GM21423 (cell line): ENCODE measurements around the gene CDH18.

ENCODE experiments used
- ATAC-seq: cut with Tn5 transposase; IDR thresholded peaks from one replicate; pipeline ENCODE4 v1.9.1; 2021; ENCODE audit warnings: mild to moderate bottlenecking, moderate library complexity; ENCODE audit not compliant: unreplicated experiment

Gene CDH18

GRCh38 chr5:19751326-19751725, 236.7 kb downstream of the CDH18 start:
- no peak for ATAC-seq

- ATAC-seq: no peak
Observed at GRCh38 chr5:19745247-19745646, 242.8 kb downstream of the CDH18 start.

- no peak for ATAC-seq
Observed at GRCh38 chr5:19739671-19740070, 248.3 kb downstream of the CDH18 start.

DNA sequence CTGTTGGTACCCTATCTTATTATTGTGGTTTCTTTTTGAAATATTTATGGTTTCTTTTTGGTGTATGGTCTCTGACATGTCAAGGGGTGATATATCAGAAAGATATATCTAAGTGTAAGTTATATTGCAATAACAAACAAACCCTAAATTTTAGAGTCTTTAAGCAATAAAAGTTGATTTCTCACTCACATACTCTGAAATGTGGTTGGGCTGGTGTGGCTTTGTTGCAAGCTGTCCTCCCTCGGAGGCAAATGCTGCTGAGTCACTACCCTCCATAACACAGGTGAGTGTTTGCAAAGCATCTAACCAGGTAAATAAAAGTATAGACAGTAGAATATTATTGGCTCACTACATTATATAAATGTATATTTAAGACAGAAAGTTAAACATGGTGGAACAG, 253.2 kb downstream of the CDH18 start:
- ATAC-seq: no peak

DNA sequence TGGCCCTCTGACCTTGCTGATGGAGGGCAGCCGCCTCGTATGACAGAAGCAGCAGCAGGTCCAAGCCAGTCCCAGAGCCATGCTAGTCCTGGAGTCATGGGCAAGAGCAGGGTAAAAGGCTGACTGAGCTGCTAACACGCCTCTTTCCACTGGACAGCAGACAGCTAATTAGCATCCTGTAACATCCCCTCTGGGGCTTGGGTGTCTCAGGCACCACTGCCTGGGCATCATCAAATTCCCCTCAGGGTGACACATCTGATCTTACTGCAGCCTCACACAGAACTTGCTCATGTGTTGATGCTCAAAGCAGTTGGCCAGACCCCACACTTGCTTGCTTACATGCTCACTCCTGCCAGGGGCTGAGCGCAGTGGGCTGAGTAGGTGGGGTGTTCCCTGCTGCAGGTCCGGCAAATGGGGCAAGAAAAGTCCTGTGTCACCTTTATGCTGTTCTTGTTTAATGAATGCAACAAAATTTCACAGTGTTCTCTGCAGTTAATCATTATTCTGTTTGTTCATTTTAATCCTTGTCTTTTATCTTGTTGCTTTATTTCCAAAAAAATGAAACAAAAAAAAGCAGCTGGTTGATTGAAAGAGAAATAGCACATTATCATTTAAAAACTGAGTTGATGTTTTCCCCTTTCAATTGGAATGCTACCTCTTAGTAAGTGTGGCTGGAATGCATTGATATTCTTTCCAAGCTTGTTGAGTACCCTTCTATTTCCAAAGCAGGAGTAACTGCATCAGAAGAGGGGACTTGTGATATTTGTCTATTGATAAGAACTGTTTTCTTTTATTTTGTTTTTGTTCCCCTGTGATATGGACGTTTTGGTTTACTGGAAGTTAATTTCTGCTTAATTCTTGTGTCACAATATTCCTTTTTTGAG, 254.1 kb downstream of the CDH18 start:
- no peak for ATAC-seq

- ATAC-seq: no peak
Observed at GRCh38 chr5:19728571-19728970, 259.4 kb downstream of the CDH18 start.

DNA sequence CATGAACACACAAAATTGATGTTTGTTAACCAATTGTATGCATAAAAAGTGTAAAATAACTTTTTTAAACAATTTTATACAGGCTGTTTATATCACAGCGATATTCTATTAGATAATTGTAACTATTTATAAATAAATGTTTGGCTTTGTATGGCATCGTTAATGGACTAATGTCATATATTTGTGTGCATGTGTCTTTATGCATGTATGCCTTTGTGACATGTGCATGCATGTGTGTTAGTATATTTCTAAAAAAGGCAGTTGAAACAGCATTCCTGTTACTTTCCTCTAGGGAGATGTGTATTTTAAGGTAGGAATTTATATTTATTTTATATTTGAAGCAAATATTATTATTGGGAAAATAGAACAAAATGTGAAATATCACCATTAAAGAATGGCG, 268.9 kb downstream of the CDH18 start:
- no peak for ATAC-seq

DNA sequence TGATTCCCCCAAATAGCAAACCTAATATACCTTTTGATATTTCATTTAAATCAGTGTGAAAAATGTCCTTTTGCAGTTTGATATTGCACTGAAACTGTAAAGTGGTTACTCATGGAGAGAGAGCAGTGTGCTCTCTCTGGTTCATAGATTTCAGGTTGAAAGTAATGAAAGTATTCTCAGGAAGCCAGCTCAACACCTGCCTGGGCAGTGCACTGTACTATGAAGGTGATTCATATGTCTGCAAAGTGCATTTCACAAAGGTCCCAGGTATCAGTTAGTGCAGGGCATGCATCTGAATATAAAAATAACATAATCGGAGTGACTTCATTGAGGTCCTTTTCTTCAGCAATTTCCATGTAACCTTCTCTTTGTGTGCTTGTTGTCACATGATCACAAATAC, 274.3 kb downstream of the CDH18 start:
- ATAC-seq: no peak

- ATAC-seq: no peak
Observed at GRCh38 chr5:19709403-19709802, 278.6 kb downstream of the CDH18 start.

DNA sequence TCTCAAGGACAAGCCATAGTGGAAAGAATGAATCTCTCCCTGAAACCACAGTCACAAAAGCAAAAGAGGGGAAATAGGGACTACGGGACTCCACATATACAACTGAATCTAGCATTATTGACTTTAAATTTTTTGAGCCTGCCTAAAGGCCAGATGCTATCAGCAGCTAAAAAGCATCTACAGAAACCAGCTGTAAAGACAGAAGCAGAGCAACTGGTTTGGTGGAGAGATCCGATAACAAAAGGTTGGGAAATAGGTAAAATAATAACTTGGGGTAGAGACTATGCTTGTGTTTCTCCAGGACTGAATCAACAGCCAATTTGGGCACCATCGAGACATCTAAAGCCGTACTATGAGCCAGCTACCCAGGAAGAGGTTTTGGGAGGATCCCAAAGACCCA, 281.2 kb downstream of the CDH18 start:
- ATAC-seq: no peak

DNA sequence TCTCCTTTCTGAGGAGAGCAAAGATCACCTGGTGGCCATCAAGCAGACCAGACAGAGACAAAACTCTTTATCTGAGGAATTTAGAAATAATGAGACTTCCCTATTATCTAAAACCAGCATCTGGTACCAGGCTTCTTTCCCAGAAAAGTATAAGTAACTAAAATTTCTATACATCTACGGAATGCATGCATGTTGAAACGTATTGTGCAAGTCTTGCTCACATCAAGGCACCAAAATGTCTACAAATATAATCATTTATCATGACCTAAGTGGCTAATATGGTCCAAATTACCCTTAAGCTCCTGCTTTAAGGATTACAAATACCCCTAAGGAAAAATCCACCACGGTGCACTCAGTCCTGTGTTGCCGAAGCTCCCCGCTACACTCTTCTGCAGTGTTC, 286.3 kb downstream of the CDH18 start:
- ATAC-seq: no peak

DNA sequence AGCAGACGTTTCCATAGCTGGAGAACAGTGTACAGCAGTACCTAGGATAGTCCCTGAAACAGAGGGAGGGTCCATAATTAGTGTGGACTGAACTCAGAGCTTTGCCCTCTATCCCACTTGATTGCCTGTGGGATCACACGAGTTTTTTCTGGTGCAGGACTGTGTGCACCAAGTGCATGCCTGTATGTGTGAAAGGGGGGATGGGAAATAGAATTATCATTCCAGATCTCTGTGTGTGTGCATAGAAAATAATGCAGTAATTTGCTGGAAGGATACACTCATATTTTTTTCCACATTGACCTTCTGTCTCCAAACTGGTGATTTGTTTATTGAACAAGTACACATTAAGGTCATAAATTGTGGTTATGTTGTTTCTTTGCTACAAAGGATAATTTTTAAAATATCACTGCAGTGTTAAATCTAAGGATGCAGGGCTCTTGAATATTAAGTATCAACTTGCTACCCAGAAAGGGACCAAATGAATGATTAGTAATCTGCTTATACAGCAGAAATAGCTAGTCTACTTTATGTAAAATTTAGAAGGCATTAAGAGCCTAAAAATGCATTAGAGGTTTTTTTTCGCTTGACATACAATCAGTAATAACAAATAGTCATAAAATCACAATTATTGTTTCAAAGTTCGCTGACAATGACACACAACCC, 292.9 kb downstream of the CDH18 start:
- no peak for ATAC-seq

DNA sequence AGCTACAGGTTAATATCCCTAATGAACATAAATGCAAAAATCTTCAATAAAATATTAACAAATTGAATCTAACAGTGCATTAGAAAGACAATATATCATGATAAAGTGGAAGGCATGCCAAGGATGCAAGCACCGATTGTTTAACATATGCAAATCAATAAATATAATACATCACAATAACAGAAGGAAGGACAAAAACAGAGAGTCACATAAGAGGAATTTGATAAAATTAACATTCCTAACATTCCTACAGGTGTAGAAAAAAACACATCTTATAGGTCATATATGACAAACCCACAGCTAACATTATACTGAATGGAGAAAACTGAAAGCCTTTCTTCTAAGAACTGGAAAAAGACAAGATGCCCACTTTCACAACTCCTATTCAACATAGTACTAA, 297.0 kb downstream of the CDH18 start:
- no peak for ATAC-seq

DNA sequence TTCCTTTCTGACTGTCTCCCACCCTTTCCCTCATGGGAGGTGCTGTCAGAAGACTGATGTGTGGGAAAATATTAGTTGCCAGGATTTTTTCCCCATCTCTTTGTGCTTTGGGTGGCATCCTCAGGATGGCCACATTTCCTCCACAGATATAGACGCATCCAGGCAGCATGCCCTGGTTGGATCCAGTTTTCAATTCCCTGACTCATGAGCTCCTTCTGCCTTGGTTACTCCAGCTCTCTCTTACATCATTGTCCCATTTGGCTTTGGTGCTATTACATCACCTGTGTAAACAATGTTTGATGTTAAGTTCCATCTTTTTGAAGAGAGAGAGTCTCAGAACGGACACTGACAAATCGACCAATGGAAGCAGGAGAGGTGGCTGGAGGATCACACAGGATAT, 302.5 kb downstream of the CDH18 start:
- ATAC-seq: no peak

DNA sequence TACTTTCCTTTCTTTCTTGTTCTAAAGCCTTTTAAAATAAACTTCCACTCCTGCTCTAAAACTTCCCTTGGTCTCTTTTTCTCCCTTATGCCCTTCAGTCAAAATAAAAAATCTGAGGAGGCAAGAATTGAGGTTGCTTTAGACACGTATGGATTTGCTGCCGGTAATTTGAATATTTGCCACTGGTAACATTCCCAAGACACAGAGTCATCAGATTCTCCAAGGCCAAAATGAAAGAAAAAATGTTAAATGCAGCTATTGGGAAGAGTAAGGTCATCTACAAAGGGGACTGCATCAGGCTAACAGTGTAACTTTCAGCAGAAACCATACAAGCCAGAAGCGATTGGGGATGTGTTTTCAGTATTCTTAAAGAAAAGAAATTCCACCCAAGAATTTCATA, 311.1 kb downstream of the CDH18 start:
- no peak for ATAC-seq

DNA sequence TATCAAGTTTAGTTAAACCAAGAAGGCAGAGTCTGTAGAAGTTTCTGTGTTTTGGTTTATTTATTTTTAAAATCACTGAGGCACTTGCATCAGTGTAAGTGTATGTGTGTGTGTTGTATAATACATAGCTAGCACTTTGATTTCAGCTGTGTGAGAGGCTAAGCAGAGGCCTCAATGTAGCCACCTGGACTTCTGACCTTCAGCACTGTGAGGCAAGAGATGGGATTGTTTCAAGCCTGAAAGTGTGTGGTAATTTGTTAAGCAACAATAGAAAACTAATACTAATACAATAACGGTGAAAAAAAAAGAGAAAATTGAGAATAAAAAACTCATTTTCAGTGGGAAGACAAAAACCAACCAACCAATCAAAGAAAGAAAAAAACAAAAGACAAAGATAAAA, 327.3 kb downstream of the CDH18 start:
- ATAC-seq: no peak

- ATAC-seq: no peak
Observed at GRCh38 chr5:19655627-19656026, 332.4 kb downstream of the CDH18 start.

GRCh38 chr5:19638461-19638860, 349.5 kb downstream of the CDH18 start:
- no peak for ATAC-seq

- no peak for ATAC-seq
Observed at GRCh38 chr5:19630876-19631275, 357.1 kb downstream of the CDH18 start.

DNA sequence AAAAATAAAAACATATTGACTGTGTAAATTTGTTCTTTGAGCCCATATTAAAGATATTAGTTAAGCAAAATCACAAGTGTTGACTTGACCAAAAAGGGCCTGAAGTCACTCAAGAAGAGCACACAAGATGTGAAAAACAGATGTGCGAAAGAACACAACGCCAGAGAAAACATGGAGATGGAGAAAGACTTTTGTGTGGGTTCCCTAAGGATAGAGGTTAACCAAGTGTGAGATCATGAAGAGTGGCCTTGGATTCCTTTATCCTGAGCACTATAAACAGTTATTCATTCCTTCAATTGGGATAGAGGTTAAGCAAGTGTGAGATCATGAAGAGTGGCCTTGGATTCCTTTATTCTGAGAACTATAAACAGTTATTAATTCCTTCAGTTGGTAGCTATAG, 361.8 kb downstream of the CDH18 start:
- ATAC-seq: no peak

DNA sequence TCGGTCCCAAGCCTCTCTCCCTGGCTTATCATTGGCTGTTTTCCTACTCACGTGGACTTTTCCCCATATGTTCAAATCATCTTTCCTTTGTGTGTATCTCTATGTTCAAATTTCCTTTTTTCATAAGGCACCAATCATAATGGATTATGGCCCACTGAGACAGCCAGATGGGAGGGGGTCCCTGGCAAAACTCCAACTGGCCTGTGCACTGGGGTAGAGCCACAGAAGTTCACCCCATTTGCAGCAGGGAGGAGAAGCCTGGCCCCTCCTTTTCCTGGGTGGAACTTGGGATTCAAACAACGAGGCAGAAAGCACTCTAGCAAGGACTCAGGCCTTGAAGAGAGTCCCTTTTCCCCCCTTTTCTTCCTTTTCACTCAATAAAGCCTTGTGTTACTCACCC, 362.4 kb downstream of the CDH18 start:
- no peak for ATAC-seq

GRCh38 chr5:19619571-19619970, 368.4 kb downstream of the CDH18 start:
- no peak for ATAC-seq
